Measurements from ENCODE around the gene FLII.
A peak's percentile ranks its signal among the peaks of the same experiment; 100 is the strongest.

DNA sequence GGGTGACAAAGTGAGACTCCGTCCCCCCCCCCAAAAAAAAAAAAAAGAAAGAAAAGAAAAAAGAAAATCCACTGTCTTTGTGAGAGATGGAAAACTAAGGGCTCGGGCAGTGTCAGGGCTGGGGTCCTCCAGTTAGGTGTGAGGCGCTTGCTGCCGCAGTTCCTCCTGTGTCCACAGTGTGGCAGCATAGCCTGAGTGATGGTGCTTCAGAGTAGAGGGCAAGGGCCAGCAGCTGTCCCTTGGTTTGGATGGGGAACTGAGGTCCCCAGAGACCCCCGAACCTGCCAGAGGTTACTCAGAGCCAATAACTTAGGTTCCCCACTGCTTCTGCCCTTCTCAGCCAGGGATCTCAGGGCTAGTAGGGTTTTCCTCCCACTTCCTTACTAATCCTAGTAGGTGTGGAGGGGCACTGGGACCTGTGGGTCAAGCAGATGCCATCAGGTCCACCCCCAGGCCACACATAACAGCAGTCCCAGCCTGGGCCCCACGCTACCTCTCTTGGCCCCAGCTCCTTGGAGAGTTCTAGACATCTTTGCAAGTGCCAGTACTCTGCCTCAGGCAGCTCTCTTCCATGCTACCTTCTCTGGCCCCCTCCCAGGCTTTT is 41.0 kb downstream of the FLII start:
- TF ChIP-seq, protein P1, sequence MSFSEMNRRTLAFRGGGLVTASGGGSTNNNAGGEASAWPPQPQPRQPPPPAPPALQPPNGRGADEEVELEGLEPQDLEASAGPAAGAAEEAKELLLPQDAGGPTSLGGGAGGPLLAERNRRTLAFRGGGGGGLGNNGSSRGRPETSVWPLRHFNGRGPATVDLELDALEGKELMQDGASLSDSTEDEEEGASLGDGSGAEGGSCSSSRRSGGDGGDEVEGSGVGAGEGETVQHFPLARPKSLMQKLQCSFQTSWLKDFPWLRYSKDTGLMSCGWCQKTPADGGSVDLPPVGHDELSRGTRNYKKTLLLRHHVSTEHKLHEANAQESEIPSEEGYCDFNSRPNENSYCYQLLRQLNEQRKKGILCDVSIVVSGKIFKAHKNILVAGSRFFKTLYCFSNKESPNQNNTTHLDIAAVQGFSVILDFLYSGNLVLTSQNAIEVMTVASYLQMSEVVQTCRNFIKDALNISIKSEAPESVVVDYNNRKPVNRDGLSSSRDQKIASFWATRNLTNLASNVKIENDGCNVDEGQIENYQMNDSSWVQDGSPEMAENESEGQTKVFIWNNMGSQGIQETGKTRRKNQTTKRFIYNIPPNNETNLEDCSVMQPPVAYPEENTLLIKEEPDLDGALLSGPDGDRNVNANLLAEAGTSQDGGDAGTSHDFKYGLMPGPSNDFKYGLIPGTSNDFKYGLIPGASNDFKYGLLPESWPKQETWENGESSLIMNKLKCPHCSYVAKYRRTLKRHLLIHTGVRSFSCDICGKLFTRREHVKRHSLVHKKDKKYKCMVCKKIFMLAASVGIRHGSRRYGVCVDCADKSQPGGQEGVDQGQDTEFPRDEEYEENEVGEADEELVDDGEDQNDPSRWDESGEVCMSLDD (tag by site-specific recombination; IDR thresholded peaks at IDR 0.05) = no peak
- TF ChIP-seq, protein P2, sequence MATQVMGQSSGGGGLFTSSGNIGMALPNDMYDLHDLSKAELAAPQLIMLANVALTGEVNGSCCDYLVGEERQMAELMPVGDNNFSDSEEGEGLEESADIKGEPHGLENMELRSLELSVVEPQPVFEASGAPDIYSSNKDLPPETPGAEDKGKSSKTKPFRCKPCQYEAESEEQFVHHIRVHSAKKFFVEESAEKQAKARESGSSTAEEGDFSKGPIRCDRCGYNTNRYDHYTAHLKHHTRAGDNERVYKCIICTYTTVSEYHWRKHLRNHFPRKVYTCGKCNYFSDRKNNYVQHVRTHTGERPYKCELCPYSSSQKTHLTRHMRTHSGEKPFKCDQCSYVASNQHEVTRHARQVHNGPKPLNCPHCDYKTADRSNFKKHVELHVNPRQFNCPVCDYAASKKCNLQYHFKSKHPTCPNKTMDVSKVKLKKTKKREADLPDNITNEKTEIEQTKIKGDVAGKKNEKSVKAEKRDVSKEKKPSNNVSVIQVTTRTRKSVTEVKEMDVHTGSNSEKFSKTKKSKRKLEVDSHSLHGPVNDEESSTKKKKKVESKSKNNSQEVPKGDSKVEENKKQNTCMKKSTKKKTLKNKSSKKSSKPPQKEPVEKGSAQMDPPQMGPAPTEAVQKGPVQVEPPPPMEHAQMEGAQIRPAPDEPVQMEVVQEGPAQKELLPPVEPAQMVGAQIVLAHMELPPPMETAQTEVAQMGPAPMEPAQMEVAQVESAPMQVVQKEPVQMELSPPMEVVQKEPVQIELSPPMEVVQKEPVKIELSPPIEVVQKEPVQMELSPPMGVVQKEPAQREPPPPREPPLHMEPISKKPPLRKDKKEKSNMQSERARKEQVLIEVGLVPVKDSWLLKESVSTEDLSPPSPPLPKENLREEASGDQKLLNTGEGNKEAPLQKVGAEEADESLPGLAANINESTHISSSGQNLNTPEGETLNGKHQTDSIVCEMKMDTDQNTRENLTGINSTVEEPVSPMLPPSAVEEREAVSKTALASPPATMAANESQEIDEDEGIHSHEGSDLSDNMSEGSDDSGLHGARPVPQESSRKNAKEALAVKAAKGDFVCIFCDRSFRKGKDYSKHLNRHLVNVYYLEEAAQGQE (tag by site-specific recombination; IDR thresholded peaks at IDR 0.05) = no peak
- TF ChIP-seq ZBTB21 (tag by site-specific recombination; IDR thresholded peaks at IDR 0.05) (no peak), ZNF24 (tag by site-specific recombination; IDR thresholded peaks at IDR 0.05) (no peak), ZFP69B (tag by site-specific recombination; IDR thresholded peaks at IDR 0.05) (no peak), HOXA7 (CRISPR knock-in tag; IDR thresholded peaks at IDR 0.05; ENCODE audit: borderline replicate concordance) (no peak), ZNF707 (tag by site-specific recombination; IDR thresholded peaks at IDR 0.05) (no peak), ZNF654 (tag by site-specific recombination; IDR thresholded peaks at IDR 0.05; ENCODE audit: low read depth) (peak; percentile 82)
- TF ChIP-seq, protein P3, sequence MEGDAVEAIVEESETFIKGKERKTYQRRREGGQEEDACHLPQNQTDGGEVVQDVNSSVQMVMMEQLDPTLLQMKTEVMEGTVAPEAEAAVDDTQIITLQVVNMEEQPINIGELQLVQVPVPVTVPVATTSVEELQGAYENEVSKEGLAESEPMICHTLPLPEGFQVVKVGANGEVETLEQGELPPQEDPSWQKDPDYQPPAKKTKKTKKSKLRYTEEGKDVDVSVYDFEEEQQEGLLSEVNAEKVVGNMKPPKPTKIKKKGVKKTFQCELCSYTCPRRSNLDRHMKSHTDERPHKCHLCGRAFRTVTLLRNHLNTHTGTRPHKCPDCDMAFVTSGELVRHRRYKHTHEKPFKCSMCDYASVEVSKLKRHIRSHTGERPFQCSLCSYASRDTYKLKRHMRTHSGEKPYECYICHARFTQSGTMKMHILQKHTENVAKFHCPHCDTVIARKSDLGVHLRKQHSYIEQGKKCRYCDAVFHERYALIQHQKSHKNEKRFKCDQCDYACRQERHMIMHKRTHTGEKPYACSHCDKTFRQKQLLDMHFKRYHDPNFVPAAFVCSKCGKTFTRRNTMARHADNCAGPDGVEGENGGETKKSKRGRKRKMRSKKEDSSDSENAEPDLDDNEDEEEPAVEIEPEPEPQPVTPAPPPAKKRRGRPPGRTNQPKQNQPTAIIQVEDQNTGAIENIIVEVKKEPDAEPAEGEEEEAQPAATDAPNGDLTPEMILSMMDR (tag by site-specific recombination; IDR thresholded peaks at IDR 0.05) = peak; percentile 72
- TF ChIP-seq, protein P4, sequence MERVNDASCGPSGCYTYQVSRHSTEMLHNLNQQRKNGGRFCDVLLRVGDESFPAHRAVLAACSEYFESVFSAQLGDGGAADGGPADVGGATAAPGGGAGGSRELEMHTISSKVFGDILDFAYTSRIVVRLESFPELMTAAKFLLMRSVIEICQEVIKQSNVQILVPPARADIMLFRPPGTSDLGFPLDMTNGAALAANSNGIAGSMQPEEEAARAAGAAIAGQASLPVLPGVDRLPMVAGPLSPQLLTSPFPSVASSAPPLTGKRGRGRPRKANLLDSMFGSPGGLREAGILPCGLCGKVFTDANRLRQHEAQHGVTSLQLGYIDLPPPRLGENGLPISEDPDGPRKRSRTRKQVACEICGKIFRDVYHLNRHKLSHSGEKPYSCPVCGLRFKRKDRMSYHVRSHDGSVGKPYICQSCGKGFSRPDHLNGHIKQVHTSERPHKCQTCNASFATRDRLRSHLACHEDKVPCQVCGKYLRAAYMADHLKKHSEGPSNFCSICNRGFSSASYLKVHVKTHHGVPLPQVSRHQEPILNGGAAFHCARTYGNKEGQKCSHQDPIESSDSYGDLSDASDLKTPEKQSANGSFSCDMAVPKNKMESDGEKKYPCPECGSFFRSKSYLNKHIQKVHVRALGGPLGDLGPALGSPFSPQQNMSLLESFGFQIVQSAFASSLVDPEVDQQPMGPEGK (tag by site-specific recombination; IDR thresholded peaks at IDR 0.05) = no peak
- TF ChIP-seq, protein P5, sequence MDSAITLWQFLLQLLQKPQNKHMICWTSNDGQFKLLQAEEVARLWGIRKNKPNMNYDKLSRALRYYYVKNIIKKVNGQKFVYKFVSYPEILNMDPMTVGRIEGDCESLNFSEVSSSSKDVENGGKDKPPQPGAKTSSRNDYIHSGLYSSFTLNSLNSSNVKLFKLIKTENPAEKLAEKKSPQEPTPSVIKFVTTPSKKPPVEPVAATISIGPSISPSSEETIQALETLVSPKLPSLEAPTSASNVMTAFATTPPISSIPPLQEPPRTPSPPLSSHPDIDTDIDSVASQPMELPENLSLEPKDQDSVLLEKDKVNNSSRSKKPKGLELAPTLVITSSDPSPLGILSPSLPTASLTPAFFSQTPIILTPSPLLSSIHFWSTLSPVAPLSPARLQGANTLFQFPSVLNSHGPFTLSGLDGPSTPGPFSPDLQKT (IDR thresholded peaks at IDR 0.05; ENCODE audit: borderline replicate concordance, low read depth, low read length) = no peak
- TF ChIP-seq, protein P6, sequence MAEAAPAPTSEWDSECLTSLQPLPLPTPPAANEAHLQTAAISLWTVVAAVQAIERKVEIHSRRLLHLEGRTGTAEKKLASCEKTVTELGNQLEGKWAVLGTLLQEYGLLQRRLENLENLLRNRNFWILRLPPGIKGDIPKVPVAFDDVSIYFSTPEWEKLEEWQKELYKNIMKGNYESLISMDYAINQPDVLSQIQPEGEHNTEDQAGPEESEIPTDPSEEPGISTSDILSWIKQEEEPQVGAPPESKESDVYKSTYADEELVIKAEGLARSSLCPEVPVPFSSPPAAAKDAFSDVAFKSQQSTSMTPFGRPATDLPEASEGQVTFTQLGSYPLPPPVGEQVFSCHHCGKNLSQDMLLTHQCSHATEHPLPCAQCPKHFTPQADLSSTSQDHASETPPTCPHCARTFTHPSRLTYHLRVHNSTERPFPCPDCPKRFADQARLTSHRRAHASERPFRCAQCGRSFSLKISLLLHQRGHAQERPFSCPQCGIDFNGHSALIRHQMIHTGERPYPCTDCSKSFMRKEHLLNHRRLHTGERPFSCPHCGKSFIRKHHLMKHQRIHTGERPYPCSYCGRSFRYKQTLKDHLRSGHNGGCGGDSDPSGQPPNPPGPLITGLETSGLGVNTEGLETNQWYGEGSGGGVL (tag by site-specific recombination; IDR thresholded peaks at IDR 0.05) = no peak
- TF ChIP-seq, protein P7, sequence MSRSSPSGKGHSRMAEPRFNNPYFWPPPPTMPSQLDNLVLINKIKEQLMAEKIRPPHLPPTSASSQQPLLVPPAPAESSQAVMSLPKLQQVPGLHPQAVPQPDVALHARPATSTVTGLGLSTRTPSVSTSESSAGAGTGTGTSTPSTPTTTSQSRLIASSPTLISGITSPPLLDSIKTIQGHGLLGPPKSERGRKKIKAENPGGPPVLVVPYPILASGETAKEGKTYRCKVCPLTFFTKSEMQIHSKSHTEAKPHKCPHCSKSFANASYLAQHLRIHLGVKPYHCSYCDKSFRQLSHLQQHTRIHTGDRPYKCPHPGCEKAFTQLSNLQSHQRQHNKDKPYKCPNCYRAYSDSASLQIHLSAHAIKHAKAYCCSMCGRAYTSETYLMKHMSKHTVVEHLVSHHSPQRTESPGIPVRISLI (tag by site-specific recombination; IDR thresholded peaks at IDR 0.05) = no peak
- TF ChIP-seq, protein P8, sequence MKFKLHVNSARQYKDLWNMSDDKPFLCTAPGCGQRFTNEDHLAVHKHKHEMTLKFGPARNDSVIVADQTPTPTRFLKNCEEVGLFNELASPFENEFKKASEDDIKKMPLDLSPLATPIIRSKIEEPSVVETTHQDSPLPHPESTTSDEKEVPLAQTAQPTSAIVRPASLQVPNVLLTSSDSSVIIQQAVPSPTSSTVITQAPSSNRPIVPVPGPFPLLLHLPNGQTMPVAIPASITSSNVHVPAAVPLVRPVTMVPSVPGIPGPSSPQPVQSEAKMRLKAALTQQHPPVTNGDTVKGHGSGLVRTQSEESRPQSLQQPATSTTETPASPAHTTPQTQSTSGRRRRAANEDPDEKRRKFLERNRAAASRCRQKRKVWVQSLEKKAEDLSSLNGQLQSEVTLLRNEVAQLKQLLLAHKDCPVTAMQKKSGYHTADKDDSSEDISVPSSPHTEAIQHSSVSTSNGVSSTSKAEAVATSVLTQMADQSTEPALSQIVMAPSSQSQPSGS (tag by site-specific recombination; IDR thresholded peaks at IDR 0.05; ENCODE audit: low read depth) = no peak

Measured in HEK293 (cell line).